ENCODE data around the gene IFNK.

The IFNK gene

DNA sequence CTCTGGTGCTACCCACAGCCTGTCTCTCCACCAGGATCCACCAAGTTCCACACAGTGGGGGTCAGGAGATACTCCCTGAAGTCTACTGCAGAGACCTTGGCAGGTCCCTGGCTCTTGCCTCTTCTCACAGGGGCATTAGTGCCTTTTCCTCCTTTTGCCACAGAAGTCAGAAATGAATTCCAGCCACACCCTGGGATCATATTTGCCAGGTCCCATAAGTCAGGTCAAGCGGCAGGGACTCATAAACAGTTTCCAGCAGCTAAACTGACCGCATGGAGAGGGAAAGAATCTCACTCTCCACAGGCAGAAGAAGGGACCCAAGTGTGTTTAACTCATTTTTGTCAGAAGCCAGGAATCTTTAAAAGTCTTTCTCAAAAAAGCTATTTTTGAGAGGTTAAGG, 13.3 kb upstream of the IFNK start:
- DNase-seq (ENCODE audit: low read depth in 3 of 3, low spot score in 1 of 3) = no peak

DNA sequence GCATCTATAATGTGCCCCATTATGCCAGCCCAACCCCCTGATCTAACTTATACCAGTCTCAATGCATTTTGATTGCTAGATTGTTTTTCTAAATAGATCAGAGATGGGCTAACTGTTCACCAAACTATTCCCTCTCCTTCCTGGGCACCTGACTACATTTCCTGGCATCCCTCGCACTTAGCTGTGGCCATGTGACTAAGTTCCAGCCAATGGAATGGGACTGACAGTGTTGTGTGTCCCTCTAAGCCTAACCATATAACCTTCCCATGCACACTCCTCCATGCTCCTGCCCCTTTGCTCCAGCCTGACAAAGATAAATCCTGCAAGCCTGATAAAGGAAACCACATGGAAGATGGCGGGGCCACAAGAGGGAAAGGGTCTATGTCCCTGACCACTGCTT, 12.3 kb upstream of the IFNK start:
- no peak for DNase-seq (ENCODE audit: low read depth in 3 of 3, low spot score in 1 of 3)

DNA sequence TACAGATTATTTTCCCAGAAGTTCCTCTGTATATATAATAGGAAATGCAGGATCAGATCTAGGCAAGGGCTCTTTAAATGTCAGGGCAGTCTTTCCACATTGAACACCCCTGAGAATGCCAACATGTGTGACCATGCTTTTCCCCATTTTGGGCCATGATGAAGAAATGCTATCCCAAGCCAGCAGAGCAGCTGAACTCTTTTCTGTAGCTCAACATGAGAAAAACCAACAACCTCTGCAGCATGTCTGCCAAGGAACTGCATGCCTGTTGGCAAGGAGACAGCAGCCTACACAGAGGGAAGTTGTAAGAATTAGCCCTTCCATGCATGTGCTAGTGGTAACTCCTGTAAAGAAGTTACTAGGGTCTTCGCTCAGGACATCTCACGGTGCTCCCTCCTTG, 9.5 kb upstream of the IFNK start:
- DNase-seq (ENCODE audit: low read depth in 3 of 3, low spot score in 1 of 3) = no peak

DNA sequence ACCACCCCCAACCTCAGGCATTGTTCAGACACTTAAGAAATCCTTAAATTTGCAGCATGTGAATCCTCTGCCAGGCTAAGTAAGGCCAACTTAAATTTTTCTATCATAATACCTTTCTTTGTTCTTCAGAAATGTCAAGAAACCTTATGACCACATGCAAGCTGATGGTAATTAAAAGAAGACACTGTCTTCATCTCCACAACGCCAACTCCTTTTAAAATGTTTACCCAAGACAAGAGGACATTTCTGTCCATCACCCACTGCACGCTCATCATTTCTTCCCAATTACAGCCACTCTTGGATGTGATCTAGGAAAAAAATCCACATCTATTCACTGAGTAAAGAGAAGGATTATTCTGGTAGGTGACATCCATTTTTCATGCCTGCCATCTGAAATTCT, 6.1 kb upstream of the IFNK start:
- no peak for DNase-seq (ENCODE audit: low read depth in 3 of 3, low spot score in 1 of 3)

DNA sequence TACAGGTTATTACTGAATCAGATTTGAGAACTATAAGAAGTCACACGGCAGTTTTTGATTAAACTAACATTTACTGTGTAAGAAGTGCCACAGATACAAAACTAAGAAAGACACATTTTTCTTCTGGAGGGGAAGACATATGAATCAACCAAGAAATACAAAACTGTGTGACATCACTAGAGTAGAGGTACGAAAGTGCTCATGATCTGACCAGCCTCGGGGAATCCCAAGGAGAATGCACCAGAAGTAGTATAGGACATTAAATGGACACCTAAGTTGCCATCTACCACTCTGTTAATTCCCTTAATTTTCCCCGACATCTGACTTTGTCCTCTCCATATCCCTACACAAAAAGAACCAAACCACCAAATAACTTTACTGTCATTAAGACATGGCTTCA, 5.3 kb upstream of the IFNK start:
- no peak for DNase-seq (ENCODE audit: low read depth in 3 of 3, low spot score in 1 of 3)

GRCh38 chr9:27519466-27520465, 4.3 kb upstream of the IFNK start:
- DNase-seq (ENCODE audit: low read depth in 3 of 3, low spot score in 1 of 3) = no peak

GRCh38 chr9:27520986-27521385, 3.1 kb upstream of the IFNK start:
- DNase-seq (ENCODE audit: low read depth in 3 of 3, low spot score in 1 of 3) = no peak

DNA sequence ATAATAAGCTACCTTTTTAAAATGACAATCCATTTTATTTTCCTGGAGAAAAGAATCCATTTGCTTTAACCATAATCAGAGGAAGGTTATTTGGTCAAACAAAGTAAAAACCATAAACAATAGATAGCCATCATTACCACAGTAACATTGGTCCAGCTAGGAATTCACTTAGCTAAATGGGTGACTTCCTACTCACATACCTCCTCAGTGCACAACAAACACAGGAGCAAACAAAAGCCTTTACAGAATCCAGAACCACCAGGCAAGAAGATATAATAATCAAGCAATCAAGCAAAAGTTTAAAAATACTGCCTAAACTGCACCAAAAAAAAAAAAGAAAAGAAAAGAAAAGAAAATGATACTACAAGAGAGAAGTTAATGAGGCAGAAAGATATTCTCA, 949 bp upstream of the IFNK start:
- no peak for DNase-seq (ENCODE audit: low read depth in 3 of 3, low spot score in 1 of 3)

DNA sequence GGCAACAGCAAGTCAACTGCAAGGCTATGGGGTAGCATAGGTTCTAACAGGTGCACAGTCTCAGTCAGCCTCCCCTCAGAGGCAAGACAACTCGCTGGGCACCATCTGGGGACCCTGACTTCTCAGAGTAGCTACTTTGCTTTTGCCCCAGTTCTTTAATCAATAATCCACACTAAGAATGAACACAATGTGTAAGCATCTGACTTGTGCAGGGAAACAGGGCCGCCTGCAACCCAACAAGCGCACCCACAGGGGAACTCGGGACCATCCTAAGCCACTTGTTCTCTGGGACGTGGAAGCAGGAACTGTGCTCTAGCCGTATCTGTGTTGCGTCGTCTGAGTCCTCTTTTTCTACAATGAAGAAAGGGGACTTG, 3.6 kb downstream of the IFNK start:
- no peak for DNase-seq (ENCODE audit: low read depth in 3 of 3, low spot score in 1 of 3)

- peak in 1 of 3 donors; percentile 33 for DNase-seq (ENCODE audit: low read depth in 3 of 3, low spot score in 1 of 3)
Observed at GRCh38 chr9:27528076-27528885, 4.2 kb downstream of the IFNK start.

DNA sequence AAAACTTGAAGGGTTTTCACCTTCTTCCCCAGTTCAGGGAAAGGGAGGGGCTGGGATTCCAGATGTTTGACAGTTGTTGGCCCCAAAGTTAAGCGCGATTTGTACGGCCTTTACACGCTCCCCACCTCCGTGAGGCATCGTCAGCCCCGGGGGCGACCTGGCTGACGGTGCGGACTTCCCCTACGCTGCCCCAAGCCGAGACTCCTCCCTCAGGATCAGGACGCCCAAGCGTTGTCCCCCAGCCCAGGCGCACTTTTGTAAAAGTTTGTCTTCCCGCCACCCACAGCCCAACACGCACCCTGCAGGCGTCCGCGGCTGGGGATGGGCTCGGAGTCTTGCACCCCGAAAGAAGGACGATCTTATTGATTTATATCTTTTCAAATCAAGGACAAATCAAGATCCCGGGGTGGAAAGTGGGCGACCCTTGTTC, 4.8 kb downstream of the IFNK start:
- DNase-seq (ENCODE audit: low read depth in 3 of 3, low spot score in 1 of 3) = peak in 1 of 3 donors; percentile 18

- DNase-seq (ENCODE audit: low read depth in 3 of 3, low spot score in 1 of 3) = peak; percentile 33 to 69 (median 44)
Observed at GRCh38 chr9:27529316-27530278, 5.5 kb downstream of the IFNK start, which contains the start of gene MOB3B. Gene MOB3B (minus strand): TSS chr9:27529814. CDS start chr9:27455550, 74,264 bp downstream.

DNA sequence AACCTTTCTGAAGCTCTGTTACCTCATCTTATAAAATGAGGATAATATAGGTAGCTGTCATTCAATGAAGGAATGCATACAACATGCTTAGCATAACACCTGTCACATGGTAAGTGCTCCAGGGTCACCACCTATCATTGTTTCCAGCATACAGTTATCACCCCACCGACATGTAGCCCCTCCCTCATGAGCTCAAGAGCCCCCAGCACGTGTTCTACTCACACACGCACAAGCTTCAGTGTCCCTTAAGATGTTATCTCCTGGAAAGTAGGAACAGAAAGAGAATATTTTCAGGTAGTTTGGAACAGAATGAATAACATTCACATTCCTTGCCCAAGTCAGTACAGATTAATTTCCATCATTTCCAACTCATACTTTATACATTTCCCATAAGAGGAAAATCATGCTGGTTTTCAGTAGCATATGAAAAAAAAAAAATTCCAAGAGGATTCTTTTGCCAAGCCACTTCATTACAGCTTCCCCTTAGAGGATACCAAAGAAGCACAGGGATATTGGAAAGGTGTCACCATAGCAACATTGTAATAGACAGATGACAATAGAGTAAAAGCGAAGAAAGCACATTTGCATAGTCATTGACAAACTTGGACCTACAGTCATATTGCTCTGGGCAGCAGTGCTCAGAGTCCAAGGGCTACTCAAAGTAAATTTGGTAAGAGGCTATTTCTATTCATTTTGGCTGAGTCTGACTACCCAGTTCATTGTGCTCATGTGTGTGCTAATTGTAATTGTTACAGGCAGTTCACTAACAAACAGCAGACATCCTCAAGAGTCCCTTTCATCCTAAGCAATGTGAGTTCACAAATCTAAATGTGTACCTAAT, 7.0 kb downstream of the IFNK start:
- DNase-seq (ENCODE audit: low read depth in 3 of 3, low spot score in 1 of 3) = no peak

GRCh38 chr9:27532046-27532445, 8.0 kb downstream of the IFNK start:
- DNase-seq (ENCODE audit: low read depth in 3 of 3, low spot score in 1 of 3) = no peak

DNA sequence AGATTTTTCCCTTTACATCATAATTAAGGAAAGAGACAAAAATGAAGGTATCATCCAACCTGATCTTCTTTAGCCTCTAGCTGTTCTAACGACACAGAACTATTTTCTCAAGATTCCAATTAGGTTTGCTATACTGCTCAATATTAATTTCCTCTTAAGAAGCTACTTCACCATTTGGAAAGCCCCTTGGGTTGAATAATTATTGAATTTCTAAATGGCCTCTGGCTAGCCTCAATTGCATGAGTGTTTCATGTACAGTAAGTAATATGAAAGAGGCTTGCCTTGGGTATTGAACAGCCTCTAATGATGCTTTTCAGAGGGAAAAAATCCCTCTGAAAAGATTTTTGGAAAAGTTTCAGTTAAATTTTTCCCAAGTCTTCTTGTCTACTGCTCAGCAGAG, 9.2 kb downstream of the IFNK start:
- no peak for DNase-seq (ENCODE audit: low read depth in 3 of 3, low spot score in 1 of 3)

GRCh38 chr9:27534131-27534530, 10.0 kb downstream of the IFNK start:
- DNase-seq (ENCODE audit: low read depth in 3 of 3, low spot score in 1 of 3) = no peak

DNA sequence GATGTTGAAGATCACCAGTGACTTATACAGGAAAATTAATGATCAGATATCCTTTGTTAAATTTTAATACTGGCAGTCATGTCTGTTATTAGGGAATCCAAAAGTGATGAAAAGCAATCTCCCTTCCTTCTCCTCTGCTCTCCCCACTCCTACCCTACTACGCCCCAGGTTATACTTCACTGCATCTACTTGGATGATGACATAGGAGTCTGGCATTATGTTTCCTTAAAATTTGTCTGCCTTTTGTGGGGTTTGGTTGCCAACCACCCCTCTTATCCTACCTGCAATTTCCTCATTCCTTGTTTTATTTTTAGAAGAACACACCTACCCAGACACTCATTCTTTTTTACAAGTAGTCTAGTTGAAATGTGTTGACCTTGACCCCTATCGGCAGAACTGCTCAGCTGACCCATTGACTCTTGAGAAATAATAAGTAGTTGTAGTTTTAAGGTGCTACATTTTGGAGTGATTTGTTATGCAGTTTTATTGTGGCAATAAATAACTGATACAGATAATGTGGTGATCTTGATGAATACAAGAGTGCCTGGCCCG, 10.6 kb downstream of the IFNK start:
- no peak for DNase-seq (ENCODE audit: low read depth in 3 of 3, low spot score in 1 of 3)

GRCh38 chr9:27535701-27536118, 11.6 kb downstream of the IFNK start:
- DNase-seq (ENCODE audit: low read depth in 3 of 3, low spot score in 1 of 3) = no peak

- no peak for DNase-seq (ENCODE audit: low read depth in 3 of 3, low spot score in 1 of 3)
Observed at GRCh38 chr9:27536168-27536567, 12.1 kb downstream of the IFNK start.

DNA sequence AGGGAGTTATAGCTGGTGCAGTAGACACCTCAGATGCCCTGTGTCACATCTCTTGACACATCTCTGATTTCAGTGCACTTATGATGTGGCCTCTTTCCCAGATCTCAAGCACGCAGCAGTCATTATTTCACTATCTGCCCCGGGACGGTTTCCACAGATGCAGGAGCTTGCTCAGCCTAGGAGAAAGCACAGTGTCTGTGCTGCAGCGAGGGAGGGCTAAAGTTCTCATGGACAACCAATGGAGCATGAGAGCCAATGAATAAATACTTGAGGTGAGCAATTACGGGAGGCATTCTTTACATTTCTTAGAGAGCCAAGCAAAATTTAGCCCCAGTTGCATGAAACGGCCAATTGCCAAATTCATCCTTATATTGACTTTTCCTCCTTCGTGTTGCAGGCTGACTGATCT, 12.9 kb downstream of the IFNK start:
- no peak for DNase-seq (ENCODE audit: low read depth in 3 of 3, low spot score in 1 of 3)
